ENCODE measurements around the gene DLL1.

Gene DLL1

GRCh38 chr6:170248111-170248805 is 42.6 kb downstream of the DLL1 start:
- ChIA-PET CTCF (interaction anchor here (1.0 kb wide), 1 partner anchor 269 kb away, joined by 3 read pairs; no protein-coding TSS in a partner anchor), POLR2A (no interaction called here)
- DNase-seq (ENCODE audit: low read depth, low spot score), result no peak
- no peak for TF ChIP-seq CTCF (IDR thresholded peaks at IDR 0.05; ENCODE audit: insufficient read depth, low read length, missing control alignments)
- H3K4me3 ChIP-seq (ENCODE audit: low read depth, low read length), result no peak overlapping the region

- TF ChIP-seq CTCF (IDR thresholded peaks at IDR 0.05; ENCODE audit: insufficient read depth, low read length, missing control alignments), result no peak
- H3K4me3 ChIP-seq (ENCODE audit: low read depth, low read length), result no peak overlapping the region
- DNase-seq (ENCODE audit: low read depth, low spot score), result no peak
- POLR2A ChIA-PET, result no interaction called here
- CTCF ChIA-PET, result interaction anchor here (1.0 kb wide), 1 partner anchor 270 kb away, joined by 3 read pairs; no protein-coding TSS in a partner anchor
These were observed 43.6 kb downstream of the DLL1 start for GRCh38 chr6:170247178-170247701.

GRCh38 chr6:170245475-170245992 is 45.3 kb downstream of the DLL1 start:
- DNase-seq (ENCODE audit: low read depth, low spot score), result no peak
- POLR2A ChIA-PET, result no interaction called here
- no peak for TF ChIP-seq CTCF (IDR thresholded peaks at IDR 0.05; ENCODE audit: insufficient read depth, low read length, missing control alignments)
- H3K4me3 ChIP-seq (ENCODE audit: low read depth, low read length), result no peak overlapping the region
- CTCF ChIA-PET, result no interaction called here

GRCh38 chr6:170244721-170245474 is 46.0 kb downstream of the DLL1 start:
- CTCF ChIA-PET, result no interaction called here
- POLR2A ChIA-PET, result no interaction called here
- no peak for DNase-seq (ENCODE audit: low read depth, low spot score)
- no peak overlapping the region for H3K4me3 ChIP-seq (ENCODE audit: low read depth, low read length)
- no peak for TF ChIP-seq CTCF (IDR thresholded peaks at IDR 0.05; ENCODE audit: insufficient read depth, low read length, missing control alignments)

GRCh38 chr6:170243791-170244291 is 47.0 kb downstream of the DLL1 start:
- no peak for DNase-seq (ENCODE audit: low read depth, low spot score)
- ChIA-PET CTCF (no interaction called here), POLR2A (no interaction called here)
- TF ChIP-seq CTCF (IDR thresholded peaks at IDR 0.05; ENCODE audit: insufficient read depth, low read length, missing control alignments), result no peak
- no peak overlapping the region for H3K4me3 ChIP-seq (ENCODE audit: low read depth, low read length)

- DNase-seq (ENCODE audit: low read depth, low spot score), result no peak
- POLR2A ChIA-PET, result no interaction called here
- TF ChIP-seq CTCF (IDR thresholded peaks at IDR 0.05; ENCODE audit: insufficient read depth, low read length, missing control alignments), result no peak
- CTCF ChIA-PET, result no interaction called here
- no peak overlapping the region for H3K4me3 ChIP-seq (ENCODE audit: low read depth, low read length)
These were observed 47.5 kb downstream of the DLL1 start for GRCh38 chr6:170243386-170243785.

Data from AG04449 (cell line).